DND-41 (cell line): ENCODE results near the gene RAB25.
A peak's percentile ranks its signal among the peaks of the same experiment; 100 is the strongest.

Experiments
- EZH2 ChIP-seq: IDR thresholded peaks from 3 replicates; pipeline ENCODE4 v1.6.1; 2012; ENCODE audit warnings: borderline replicate concordance, low read depth, mild to moderate bottlenecking, moderate library complexity, low read length, inconsistent platforms; ENCODE audit not compliant: severe bottlenecking
- TF ChIP-seq, protein P1 (sequence below): IDR thresholded peaks from 2 replicates; pipeline ENCODE4 v1.5.1; 2012; ENCODE audit warnings: borderline replicate concordance, low read length, moderate library complexity, mild to moderate bottlenecking; ENCODE audit not compliant: poor library complexity, severe bottlenecking; ENCODE audit errors: extremely low read depth

- TF ChIP-seq, protein P1, sequence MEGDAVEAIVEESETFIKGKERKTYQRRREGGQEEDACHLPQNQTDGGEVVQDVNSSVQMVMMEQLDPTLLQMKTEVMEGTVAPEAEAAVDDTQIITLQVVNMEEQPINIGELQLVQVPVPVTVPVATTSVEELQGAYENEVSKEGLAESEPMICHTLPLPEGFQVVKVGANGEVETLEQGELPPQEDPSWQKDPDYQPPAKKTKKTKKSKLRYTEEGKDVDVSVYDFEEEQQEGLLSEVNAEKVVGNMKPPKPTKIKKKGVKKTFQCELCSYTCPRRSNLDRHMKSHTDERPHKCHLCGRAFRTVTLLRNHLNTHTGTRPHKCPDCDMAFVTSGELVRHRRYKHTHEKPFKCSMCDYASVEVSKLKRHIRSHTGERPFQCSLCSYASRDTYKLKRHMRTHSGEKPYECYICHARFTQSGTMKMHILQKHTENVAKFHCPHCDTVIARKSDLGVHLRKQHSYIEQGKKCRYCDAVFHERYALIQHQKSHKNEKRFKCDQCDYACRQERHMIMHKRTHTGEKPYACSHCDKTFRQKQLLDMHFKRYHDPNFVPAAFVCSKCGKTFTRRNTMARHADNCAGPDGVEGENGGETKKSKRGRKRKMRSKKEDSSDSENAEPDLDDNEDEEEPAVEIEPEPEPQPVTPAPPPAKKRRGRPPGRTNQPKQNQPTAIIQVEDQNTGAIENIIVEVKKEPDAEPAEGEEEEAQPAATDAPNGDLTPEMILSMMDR = peak; percentile 29
- TF ChIP-seq EZH2 = no peak
Measured at GRCh38 chr1:156025876-156026275, 35.1 kb upstream of the RAB25 start.
